GM18870 (cell line): ENCODE data around the gene KIF5C.

Experiments
- ATAC-seq: cut with Tn5 transposase; IDR thresholded peaks from one replicate; pipeline ENCODE4 v1.9.1; 2021; ENCODE audit warnings: moderate library complexity; ENCODE audit not compliant: unreplicated experiment

The KIF5C gene

DNA sequence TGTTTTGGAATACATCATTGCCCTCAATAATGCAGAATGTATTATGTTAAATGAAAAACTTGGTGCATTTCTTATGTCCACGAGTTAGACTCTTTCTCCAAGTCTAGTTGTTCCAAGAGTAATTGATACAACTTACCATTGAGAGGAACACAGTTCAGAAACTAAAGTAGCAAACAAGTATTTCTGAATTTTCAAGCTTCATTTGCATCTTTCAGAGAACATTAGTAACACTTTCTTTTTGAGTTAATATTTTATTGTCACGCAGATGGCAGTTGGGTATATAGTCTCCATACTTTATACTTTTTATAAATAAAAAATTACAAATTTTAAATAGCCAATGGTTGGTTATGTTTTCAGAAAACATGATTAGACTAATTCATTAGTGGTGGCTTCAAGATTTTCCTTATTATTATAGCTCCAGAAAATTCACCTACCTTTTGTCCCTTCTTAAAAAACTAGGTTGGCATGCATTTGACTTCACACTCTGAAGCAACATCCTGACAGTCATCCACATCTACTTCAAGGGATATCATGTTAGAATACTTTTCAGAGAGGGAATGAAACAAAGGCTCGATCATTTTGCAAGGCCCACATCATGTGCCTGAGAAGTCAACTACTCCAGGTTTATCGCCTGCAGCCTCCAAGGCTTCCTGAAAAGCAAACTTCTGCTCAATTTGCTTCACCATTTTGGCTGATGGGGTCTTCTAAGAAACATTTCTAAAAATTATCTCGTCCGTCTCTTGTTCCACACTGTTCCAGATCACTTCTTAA lies 193.4 kb downstream of the KIF5C start:
- peak; percentile 51 for ATAC-seq

DNA sequence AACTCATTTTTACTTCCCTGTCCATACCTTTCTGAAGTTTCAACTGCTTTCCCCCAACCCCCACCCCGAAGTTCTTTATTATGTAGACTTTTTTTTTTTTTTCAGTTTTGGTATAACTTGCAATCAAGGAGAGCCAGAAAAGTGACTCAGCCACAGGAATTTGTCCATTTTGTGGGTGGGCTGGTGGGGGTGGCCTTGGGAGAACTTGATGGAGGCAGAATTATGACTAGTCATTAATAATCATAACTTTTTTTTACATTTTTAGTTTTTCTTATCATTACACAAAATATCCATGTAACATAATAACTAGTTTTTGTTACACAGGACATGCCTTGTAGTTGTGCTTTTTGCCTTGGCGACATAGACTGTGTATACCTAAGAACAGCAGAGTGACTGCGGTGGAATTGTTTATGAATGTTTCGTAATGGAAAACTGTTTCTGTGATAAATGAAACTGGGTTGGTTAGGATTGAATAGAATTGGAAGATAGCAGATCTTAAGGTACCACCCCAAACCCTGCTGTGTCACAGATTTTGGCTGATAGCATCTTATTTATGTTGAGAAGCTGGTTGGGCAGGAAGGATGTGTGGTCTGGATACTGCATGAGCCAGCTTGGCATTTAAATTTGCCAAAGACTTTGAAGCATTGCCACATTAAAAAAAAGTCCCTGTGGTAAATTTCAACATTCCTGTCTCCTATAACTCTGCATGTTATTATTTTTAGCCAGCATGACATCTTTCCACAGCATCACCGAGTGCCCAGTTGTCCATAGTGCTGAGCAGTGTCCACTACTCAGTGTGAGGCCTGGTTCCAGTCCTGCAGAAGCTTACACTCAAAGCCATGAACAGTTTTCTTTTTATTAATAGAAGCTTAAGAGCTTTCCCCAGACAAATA lies 194.2 kb downstream of the KIF5C start:
- ATAC-seq, result no peak

DNA sequence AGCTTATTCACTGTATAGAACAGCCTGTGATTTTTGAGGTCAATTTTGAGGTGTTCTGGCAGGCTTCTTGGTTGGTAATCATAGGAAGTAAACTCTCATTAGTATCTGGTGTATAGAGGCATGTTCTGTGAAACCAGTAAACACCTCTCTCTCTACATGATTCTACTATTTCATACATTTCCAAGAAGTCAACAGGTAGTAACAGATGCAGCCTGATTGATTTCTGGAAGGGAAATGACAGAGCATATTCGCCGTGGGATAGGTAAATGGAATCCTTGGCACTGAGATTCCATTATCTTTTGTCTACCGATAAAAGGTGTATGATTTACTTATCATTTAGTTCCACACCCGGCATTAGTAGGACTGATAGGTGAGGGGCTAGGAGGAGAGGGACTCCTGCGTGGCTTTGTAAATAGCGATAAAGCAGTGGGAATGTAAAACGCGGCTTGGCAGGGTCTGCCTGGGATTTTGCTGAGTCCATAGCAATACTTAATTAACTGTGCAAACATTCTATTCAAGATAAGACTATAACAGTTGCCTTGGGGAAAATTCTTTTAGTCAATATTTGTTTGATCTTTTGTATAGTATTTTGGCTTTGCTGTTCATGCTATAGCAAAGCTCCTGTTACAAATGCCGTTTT lies 195.8 kb downstream of the KIF5C start:
- no peak for ATAC-seq

DNA sequence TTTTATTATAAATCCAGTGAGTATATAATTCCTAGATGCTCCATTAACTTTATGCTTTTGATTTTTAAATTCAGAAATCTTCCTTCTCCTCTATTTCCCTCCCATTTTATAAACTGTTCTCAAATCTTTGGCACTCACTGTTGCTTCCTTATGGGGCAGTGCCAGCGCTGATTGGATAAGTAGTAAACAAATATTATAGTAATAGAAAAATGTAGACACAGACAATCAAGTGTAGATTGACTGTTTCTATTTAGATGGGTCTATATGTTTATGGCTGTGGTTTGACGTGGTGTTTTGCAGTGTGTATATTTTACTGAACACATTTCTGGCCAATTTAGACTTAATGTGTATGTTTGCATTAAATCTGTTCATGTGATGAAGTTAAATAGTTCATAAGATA lies 200.1 kb downstream of the KIF5C start:
- no peak for ATAC-seq

DNA sequence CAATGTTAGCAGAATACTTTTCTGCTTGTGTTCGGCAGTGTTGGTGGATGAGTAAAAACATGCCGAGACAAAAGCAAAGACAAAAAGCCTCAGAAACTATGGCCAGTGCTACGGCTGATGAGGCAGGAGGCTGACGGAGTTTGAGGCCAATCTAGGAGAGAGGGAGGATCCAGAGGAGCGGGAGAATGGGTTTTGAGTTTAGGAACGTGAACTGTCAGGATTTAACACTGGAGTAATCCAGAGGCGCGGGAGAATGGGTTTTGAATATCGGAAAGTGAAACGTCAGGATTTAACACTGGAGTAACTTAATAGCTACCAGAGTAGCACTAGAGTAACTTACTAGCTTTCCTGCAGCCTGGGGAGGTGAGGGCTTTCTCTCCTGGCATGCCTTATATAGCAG lies 200.8 kb downstream of the KIF5C start:
- no peak for ATAC-seq
